GM23248 (cell line): Measurements from ENCODE around the gene LIPG.

ENCODE experiments used
- EZH2 ChIP-seq: fragments of 200-600 bp; sonication (generic); IDR thresholded peaks from 2 replicates; pipeline ENCODE4 v1.6.1; 2018; ENCODE audit warnings: antibody characterized with exemption, mild to moderate bottlenecking; ENCODE audit not compliant: insufficient read depth, poor library complexity, severe bottlenecking
- EZH2phosphoT487 ChIP-seq: fragments of 200-600 bp; sonication (generic); IDR thresholded peaks from 2 replicates; pipeline ENCODE4 v1.6.1; 2018; ENCODE audit warnings: antibody characterized with exemption, moderate library complexity, mild to moderate bottlenecking, low read depth; ENCODE audit not compliant: insufficient read depth

DNA sequence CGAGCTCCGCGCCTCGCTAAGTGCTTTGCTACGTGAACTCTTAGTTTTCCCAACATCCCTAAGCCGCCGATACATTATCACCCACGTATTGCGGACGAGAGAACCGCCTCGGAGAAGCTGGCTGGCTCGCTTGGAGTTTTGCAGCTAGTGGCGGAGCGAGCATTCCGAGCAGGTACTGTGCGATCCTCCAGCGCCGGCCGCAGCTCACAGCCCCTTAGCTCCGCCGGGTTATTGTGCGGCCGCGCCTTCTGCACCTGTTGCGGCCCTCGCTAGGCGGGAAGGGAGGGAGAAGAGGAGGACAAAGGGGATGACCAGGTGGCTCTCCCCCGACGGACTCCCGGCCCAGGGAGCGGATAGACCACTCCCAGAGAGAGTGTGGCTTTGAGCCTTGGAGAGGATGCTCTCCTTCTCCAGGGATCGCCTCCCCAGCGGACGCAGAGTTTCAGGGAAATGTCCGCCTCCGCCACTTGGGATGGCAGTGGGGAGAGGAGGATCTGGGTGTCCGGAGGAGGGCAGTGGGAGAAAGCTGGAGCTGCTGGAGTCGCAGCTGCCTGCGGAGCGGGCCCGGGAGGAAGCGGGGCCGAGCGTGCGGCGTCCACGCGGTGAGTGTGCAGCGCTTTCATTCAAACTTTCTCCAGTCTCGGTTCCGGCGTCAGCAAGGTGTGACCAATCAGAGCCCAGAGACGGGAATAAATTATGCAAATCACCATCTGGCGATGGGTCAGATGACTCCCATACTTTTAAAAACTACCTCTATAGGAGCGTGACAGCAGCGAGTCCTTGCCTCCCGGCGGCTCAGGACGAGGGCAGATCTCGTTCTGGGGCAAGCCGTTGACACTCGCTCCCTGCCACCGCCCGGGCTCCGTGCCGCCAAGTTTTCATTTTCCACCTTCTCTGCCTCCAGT lies at the start of gene LIPG:
- no peak for TF ChIP-seq EZH2
- TF ChIP-seq EZH2phosphoT487 = no peak
